Ecto neural progenitor cell (in vitro differentiated cells): ENCODE results near the gene RBP5.
A peak's percentile ranks its signal among the peaks of the same experiment; 100 is the strongest.

Experiments used
- DNase-seq: peaks from one replicate; pipeline ENCODE4 v3.0.0-alpha.2; 2018; ENCODE audit warnings: low spot score

The RBP5 gene

GRCh38 chr12:7145671-7146070 is 17.0 kb upstream of the RBP5 start:
- DNase-seq: no peak

- DNase-seq: no peak
These were observed 15.9 kb upstream of the RBP5 start for GRCh38 chr12:7144414-7145120.

- DNase-seq: no peak
These were observed 14.9 kb upstream of the RBP5 start for GRCh38 chr12:7143564-7143963.

GRCh38 chr12:7142809-7143465 is 14.2 kb upstream of the RBP5 start:
- no peak for DNase-seq

GRCh38 chr12:7142056-7142644 is 13.5 kb upstream of the RBP5 start:
- peak; percentile 80 for DNase-seq

GRCh38 chr12:7141351-7142005 is 12.8 kb upstream of the RBP5 start:
- DNase-seq: no peak

GRCh38 chr12:7139200-7139599 is 10.5 kb upstream of the RBP5 start:
- DNase-seq: no peak

GRCh38 chr12:7137908-7138307 is 9.2 kb upstream of the RBP5 start:
- no peak for DNase-seq

GRCh38 chr12:7136676-7137075 is 8.0 kb upstream of the RBP5 start:
- no peak for DNase-seq

- DNase-seq: no peak
These were observed 7.4 kb upstream of the RBP5 start for GRCh38 chr12:7136071-7136470.

- no peak for DNase-seq
These were observed 5.9 kb upstream of the RBP5 start for GRCh38 chr12:7134396-7135166.

- DNase-seq: no peak
These were observed 2.8 kb upstream of the RBP5 start for GRCh38 chr12:7131502-7131866.

- peak; percentile 81 for DNase-seq
These were observed 2.2 kb upstream of the RBP5 start for GRCh38 chr12:7130701-7131501.

GRCh38 chr12:7129872-7130691 is 1.4 kb upstream of the RBP5 start, which contains the start of gene CLSTN3:
Gene CLSTN3, plus strand, starts transcription at chr12:7130371. Its CDS starts 278 bp downstream, at chr12:7130649.
- DNase-seq: peak; percentile 96

- no peak for DNase-seq
These were observed 690 bp upstream of the RBP5 start for GRCh38 chr12:7129287-7129871.

GRCh38 chr12:7127916-7128626 is 618 bp downstream of the RBP5 start:
- DNase-seq: no peak

- no peak for DNase-seq
These were observed 3.0 kb downstream of the RBP5 start for GRCh38 chr12:7125632-7126227.

GRCh38 chr12:7123806-7124522 is 4.7 kb downstream of the RBP5 start:
- DNase-seq: no peak
